C4-2B (cell line): Measurements from ENCODE around the gene USF1.
"Not testable (repeated sequence)": the region's sequence is repeated elsewhere in the genome, so short reads cannot be mapped to it uniquely, and the experiment has no call there.

Source experiments
- ZFX ChIP-seq: fragments of 450-650 bp; IDR thresholded peaks from 2 replicates; pipeline ENCODE4 v1.6.1; 2017
- TF ChIP-seq, protein P1 (sequence below): fragments of 450-650 bp; conservative IDR thresholded peaks from 2 replicates; pipeline ENCODE4 v1.5.1; 2017; ENCODE audit warnings: mild to moderate bottlenecking

DNA sequence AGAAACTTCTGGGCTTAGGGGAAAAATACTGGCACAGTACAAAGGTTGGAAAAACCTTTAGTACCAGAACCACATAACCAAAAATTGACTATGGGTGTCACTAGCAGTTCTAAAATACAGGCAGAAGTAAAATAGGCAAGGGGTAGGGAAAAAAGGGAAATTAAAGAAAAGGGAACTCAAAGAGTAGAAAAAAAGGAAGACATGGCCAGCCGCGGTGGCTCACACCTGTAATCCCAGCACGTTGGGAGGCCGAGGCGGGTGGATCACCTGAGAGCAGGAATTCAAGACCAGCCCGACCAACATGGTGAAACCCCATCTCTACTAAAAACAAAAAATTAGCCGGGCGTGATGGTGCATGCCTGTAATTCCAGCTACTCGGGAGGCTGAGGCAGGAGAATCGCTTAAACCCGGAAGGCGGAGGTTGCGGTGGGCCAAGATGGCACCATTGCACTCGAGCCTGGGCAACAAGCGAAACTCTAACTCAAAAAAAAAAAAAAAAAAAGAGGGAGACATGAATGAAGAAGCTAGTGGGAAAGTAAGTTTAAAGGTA is 26.6 kb downstream of the USF1 start:
- TF ChIP-seq, protein P1, sequence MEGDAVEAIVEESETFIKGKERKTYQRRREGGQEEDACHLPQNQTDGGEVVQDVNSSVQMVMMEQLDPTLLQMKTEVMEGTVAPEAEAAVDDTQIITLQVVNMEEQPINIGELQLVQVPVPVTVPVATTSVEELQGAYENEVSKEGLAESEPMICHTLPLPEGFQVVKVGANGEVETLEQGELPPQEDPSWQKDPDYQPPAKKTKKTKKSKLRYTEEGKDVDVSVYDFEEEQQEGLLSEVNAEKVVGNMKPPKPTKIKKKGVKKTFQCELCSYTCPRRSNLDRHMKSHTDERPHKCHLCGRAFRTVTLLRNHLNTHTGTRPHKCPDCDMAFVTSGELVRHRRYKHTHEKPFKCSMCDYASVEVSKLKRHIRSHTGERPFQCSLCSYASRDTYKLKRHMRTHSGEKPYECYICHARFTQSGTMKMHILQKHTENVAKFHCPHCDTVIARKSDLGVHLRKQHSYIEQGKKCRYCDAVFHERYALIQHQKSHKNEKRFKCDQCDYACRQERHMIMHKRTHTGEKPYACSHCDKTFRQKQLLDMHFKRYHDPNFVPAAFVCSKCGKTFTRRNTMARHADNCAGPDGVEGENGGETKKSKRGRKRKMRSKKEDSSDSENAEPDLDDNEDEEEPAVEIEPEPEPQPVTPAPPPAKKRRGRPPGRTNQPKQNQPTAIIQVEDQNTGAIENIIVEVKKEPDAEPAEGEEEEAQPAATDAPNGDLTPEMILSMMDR, result not testable (repeated sequence)
- not testable (repeated sequence) for TF ChIP-seq ZFX
